T-helper 1 cell treated with Interleukin-12 subunit alpha and Interleukin-12 subunit beta and Interleukin-4 antibody, amounts not matched to agents 30 ng/mL and 1 ng/mL, for 36 hours (primary cell): ENCODE data around the gene DBF4. TPM values are rescaled to one million over a fixed set of nuclear protein-coding genes. Genes with fewer than 3 reads are reported as not detected.
"Not testable (repeated sequence)": the region's sequence is repeated elsewhere in the genome, so short reads cannot be mapped to it uniquely, and the experiment has no call there.

Experiments
- intact Hi-C: fragments of 100-400 bp; cut with micrococcal nuclease; formaldehyde crosslinking; loops from one replicate; pipeline ENCODE4 v1.15.1; 2024
- total RNA-seq: library from RNA; stranded (reverse); gene quantifications from 2 replicates; pipeline ENCODE4 v1.2.3, GENCODE V29; 2022

DBF4 gene
- total RNA-seq, 1 donor from 2014 or later, result 52.2 TPM

GRCh38 chr7:87944547-87944946 is 68.3 kb downstream of the DBF4 start:
- intact Hi-C loops, result no loop called here

GRCh38 chr7:87945926-87946325 is 69.6 kb downstream of the DBF4 start:
- intact Hi-C loops, result not testable (repeated sequence)

- intact Hi-C loops, result no loop called here
These were observed 72.1 kb downstream of the DBF4 start for GRCh38 chr7:87948371-87948770.

Other genes with a start within 250 kb of the DBF4 start
- gene RUNDC3B, start 248.1 kb upstream of the DBF4 start, total RNA-seq, result not detected in 2 replicates
- 40.9 and 42.1 TPM in 2 replicates for gene SLC25A40, start 133 bp upstream of the DBF4 start, total RNA-seq
- 1.2 TPM in 2 replicates for gene ADAM22, start 57.8 kb downstream of the DBF4 start, total RNA-seq